HEK293 (cell line): Measurements from ENCODE around the gene CDC42BPA.
A peak's percentile ranks its signal among the peaks of the same experiment; 100 is the strongest.

Experiments
- CTCF ChIA-PET: fragments of 350-600 bp; formaldehyde crosslinking; extraction: SDS; loops from one replicate; lab custom pipeline; 2021; ENCODE audit warnings: antibody characterized with exemption; lab: Yijun Ruan, JAX
- POLR2A ChIA-PET: fragments of 300-600 bp; formaldehyde crosslinking; extraction: SDS; loops from one replicate; lab custom pipeline; 2020; ENCODE audit warnings: antibody characterized with exemption, inconsistent platforms; lab: Yijun Ruan, JAX
- H3K27ac ChIP-seq: fragments of 200-500 bp; sonication (Bioruptor generic); 2 replicates; pipeline ENCODE4 v1.5.1; 2014; ENCODE audit warnings: low read depth, low read length, control low read depth, inconsistent platforms; ENCODE audit errors: extremely low read depth
- H3K36me3 ChIP-seq, 2 experiments: fragments of 200-500 bp in 1 of 2; sonication (Bioruptor generic) in 1 of 2; 1 replicate in 1 of 2; 2 replicates in 1 of 2; pipeline ENCODE4 v1.5.1; 2014 to 2017; ENCODE audit warnings: inconsistent platforms in 2 of 2, low read length in 2 of 2; ENCODE audit not compliant: control insufficient read depth in 2 of 2, insufficient read depth in 1 of 2
- H3K4me1 ChIP-seq: fragments of 200-500 bp; sonication (Bioruptor generic); 2 replicates; pipeline ENCODE4 v1.5.1; 2014; ENCODE audit warnings: mild to moderate bottlenecking, low read length, inconsistent platforms; ENCODE audit not compliant: control insufficient read depth, insufficient read depth
- H3K4me3 ChIP-seq: 2 replicates; pipeline ENCODE4 v1.5.1; 2011; ENCODE audit warnings: low read depth, mild to moderate bottlenecking, control low read depth, low read length, moderate library complexity
- H3K9me3 ChIP-seq: fragments of 200-500 bp; sonication (Bioruptor generic); 2 replicates; pipeline ENCODE4 v1.5.1; 2014; ENCODE audit warnings: low read depth, low read length, inconsistent platforms; ENCODE audit not compliant: control insufficient read depth, insufficient read depth
- BCL6B ChIP-seq: fragments of 450-650 bp; formaldehyde crosslinking; IDR thresholded peaks from 2 replicates; pipeline ENCODE4 v1.5.1; 2017; ENCODE audit warnings: missing biosample characterization, missing genetic modification characterization
- FEZF1 ChIP-seq: fragments of 450-650 bp; formaldehyde crosslinking; IDR thresholded peaks from 2 replicates; pipeline ENCODE4 v1.5.1; 2016; ENCODE audit warnings: missing biosample characterization, missing genetic modification characterization
- GLI4 ChIP-seq: fragments of 450-650 bp; formaldehyde crosslinking; IDR thresholded peaks from 2 replicates; pipeline ENCODE4 v1.5.1; 2016; ENCODE audit warnings: missing biosample characterization, missing genetic modification characterization
- KLF1 ChIP-seq: fragments of 450-650 bp; formaldehyde crosslinking; IDR thresholded peaks from 2 replicates; pipeline ENCODE4 v1.5.1; 2016; ENCODE audit warnings: missing biosample characterization, missing genetic modification characterization
- KLF8 ChIP-seq: fragments of 450-650 bp; formaldehyde crosslinking; IDR thresholded peaks from 2 replicates; pipeline ENCODE4 v1.5.1; 2016; ENCODE audit warnings: missing biosample characterization, missing genetic modification characterization
- PRDM6 ChIP-seq: fragments of 450-650 bp; formaldehyde crosslinking; IDR thresholded peaks from 2 replicates; pipeline ENCODE4 v1.5.1; 2017; ENCODE audit warnings: missing biosample characterization, missing genetic modification characterization
- SCRT1 ChIP-seq: fragments of 450-650 bp; formaldehyde crosslinking; IDR thresholded peaks from 2 replicates; pipeline ENCODE4 v1.5.1; 2016; ENCODE audit warnings: missing biosample characterization, missing genetic modification characterization, borderline replicate concordance
- SCRT2 ChIP-seq: fragments of 450-650 bp; formaldehyde crosslinking; IDR thresholded peaks from 2 replicates; pipeline ENCODE4 v1.5.1; 2016; ENCODE audit warnings: missing biosample characterization, missing genetic modification characterization
- ZNF23 ChIP-seq: fragments of 450-650 bp; formaldehyde crosslinking; IDR thresholded peaks from 2 replicates; pipeline ENCODE4 v1.5.1; 2016; ENCODE audit warnings: missing biosample characterization, missing genetic modification characterization, borderline replicate concordance
- ZNF239 ChIP-seq: fragments of 450-650 bp; formaldehyde crosslinking; IDR thresholded peaks from 2 replicates; pipeline ENCODE4 v1.5.1; 2016; ENCODE audit warnings: missing biosample characterization, missing genetic modification characterization
- ZNF274 ChIP-seq, 2 experiments: fragments of 200-500 bp in 1 of 2; fragments of 450-650 bp in 1 of 2; sonication (Bioruptor generic) in 1 of 2; formaldehyde crosslinking in 1 of 2; IDR thresholded peaks; 2 replicates each; pipeline versions ENCODE4 v1.5.1 to v1.6.1; 2014 to 2016; ENCODE audit warnings: borderline replicate concordance in 1 of 2, inconsistent platforms in 1 of 2, low read length in 1 of 2, missing biosample characterization in 1 of 2, missing genetic modification characterization in 1 of 2
- ZNF302 ChIP-seq: fragments of 450-650 bp; formaldehyde crosslinking; IDR thresholded peaks from 2 replicates; pipeline ENCODE4 v1.5.1; 2016; ENCODE audit warnings: missing biosample characterization, missing genetic modification characterization, low read depth
- ZNF449 ChIP-seq: fragments of 450-650 bp; formaldehyde crosslinking; IDR thresholded peaks from 2 replicates; pipeline ENCODE4 v1.5.1; 2017; ENCODE audit warnings: missing biosample characterization, mild to moderate bottlenecking, missing genetic modification characterization, moderate library complexity
- ZNF473 ChIP-seq: fragments of 450-650 bp; formaldehyde crosslinking; IDR thresholded peaks from 2 replicates; pipeline ENCODE4 v1.5.1; 2017; ENCODE audit warnings: missing biosample characterization, missing genetic modification characterization
- ZNF701 ChIP-seq: fragments of 450-650 bp; formaldehyde crosslinking; IDR thresholded peaks from 2 replicates; pipeline ENCODE4 v1.5.1; 2016; ENCODE audit warnings: missing biosample characterization, missing genetic modification characterization
- ZNF830 ChIP-seq: fragments of 450-650 bp; IDR thresholded peaks from 2 replicates; pipeline ENCODE4 v1.5.0; 2018; ENCODE audit warnings: missing biosample characterization, missing genetic modification characterization, low read depth, mild to moderate bottlenecking, moderate library complexity
- ZNF837 ChIP-seq: fragments of 450-650 bp; formaldehyde crosslinking; IDR thresholded peaks from 2 replicates; pipeline ENCODE4 v1.5.1; 2016; ENCODE audit warnings: missing biosample characterization, missing genetic modification characterization
- ZSCAN18 ChIP-seq: fragments of 450-650 bp; formaldehyde crosslinking; IDR thresholded peaks from 2 replicates; pipeline ENCODE4 v1.5.1; 2016; ENCODE audit warnings: missing biosample characterization, missing genetic modification characterization
- TF ChIP-seq, protein P1 (sequence below): fragments of 450-650 bp; formaldehyde crosslinking; IDR thresholded peaks from 2 replicates; pipeline ENCODE4 v1.5.1; 2016; ENCODE audit warnings: missing biosample characterization, missing genetic modification characterization
- TF ChIP-seq, protein P2 (sequence below): fragments of 450-650 bp; formaldehyde crosslinking; IDR thresholded peaks from 2 replicates; pipeline ENCODE4 v1.5.1; 2016; ENCODE audit warnings: missing biosample characterization, missing genetic modification characterization

Gene CDC42BPA

DNA sequence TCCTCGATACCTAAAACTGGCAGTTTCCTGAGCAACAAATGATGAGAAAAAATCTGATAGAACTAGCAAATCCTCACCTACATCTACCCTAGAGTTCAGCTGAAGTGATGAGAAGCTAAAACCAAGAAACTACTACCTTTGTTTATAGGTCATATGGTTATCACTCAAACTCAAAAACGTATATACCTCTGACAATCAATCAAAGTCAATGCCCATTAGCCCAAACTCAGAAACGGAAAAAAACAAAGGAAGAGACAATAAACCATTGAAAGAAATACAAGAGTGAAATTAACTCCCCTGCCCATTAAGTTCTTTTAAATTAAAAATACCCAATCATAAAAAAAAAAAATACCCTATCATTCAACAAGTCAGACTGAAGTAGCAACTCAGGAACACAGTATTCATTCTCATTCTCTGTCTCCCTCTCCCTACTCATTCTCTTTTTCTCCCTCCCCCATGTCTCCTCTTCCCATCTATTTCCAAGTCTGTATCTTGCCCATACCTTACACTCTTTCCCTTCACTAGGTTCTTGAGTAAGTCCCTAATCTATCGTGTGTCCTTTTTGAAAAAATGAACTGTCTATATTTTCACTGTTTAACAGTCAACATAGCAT, 6.8 kb downstream of the CDC42BPA start:
- H3K27ac ChIP-seq = no peak overlapping the region
- POLR2A ChIA-PET = interaction anchor here (0.9 kb wide), 1 partner anchor 13 kb away, joined by 3 read pairs; no protein-coding TSS in a partner anchor
- H3K4me3 ChIP-seq = no peak overlapping the region
- H3K9me3 ChIP-seq = no peaks in the 10 kb centered on the region
- no peaks in the 10 kb centered on the region for H3K36me3 ChIP-seq
- TF ChIP-seq ZNF274 (IDR thresholded peaks at IDR 0.05; ENCODE audit: low read length) = no peak
- no peak for TF ChIP-seq ZNF274 (tag by site-specific recombination; IDR thresholded peaks at IDR 0.05; ENCODE audit: borderline replicate concordance)
- no peak for TF ChIP-seq KLF1 (tag by site-specific recombination)
- TF ChIP-seq SCRT1 = peak; percentile 86
- TF ChIP-seq SCRT2 (tag by site-specific recombination) = peak; percentile 78
- peak; percentile 67 for TF ChIP-seq PRDM6
- no peak for TF ChIP-seq KLF8 (tag by site-specific recombination)
- no peak for TF ChIP-seq ZNF23
- TF ChIP-seq, all 188 proteins: peak for 3
- CTCF ChIA-PET = interaction anchor here (0.7 to 1.6 kb wide), 3 partner anchors 10 to 52 kb away, joined by 3 to 4 read pairs (median 3); no protein-coding TSS in a partner anchor
- H3K4me1 ChIP-seq = peaks cover 11% of the 10 kb centered on the region

DNA sequence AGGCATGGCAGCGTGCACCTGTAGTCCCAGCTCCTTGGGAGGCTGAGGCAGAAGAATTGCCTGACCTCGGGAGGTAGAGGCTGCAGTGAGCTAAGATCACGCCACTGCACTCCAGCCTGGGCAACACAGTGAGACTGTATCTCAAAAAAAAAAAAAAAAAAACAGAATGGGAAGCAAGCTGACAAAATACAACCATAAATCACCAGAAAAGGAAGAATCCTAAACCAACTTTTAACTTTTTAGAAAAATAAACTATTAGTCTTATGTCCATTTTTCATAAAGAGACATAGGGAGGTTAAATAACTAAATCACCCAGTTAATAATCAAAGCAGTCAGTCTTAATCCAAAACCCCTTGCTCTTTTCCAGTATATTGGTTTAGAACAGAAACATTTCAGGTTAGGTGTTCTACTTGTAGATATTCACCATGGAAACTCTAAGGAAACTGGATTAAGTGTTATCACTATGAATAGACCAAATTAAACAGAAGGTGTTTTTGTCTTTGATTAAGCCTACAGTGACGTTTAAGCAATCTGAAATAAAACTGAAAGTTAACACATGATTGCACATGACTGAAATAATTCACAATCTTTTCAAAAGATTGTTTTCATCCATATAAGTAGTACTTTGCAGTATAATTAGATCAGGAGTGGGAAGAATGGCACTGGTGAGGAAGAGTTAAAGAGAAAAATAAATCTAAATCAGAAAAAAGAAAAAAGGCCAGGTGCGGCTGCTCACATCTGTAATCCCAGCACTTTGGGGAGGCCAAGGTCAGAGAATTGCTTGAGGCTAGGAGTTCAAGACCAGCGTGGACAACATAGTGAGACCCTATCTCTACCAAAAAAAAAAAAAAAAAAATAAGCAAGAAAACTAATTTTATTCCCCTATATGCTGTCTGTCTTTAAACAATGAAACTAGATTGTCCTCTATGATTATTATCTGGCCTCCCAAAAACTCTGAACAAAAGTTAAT, 9.6 kb downstream of the CDC42BPA start:
- H3K36me3 ChIP-seq = no peaks in the 10 kb centered on the region; a peak in 1 of 3 replicates
- POLR2A ChIA-PET = no interaction called here
- peaks cover 15% of the 10 kb centered on the region for H3K4me1 ChIP-seq
- H3K4me3 ChIP-seq = no peak overlapping the region
- no peak overlapping the region for H3K27ac ChIP-seq
- CTCF ChIA-PET = interaction anchor here (1.9 kb wide), 1 partner anchor 10 kb away, joined by 8 read pairs; no protein-coding TSS in a partner anchor
- no peaks in the 10 kb centered on the region for H3K9me3 ChIP-seq
- TF ChIP-seq, protein P1, sequence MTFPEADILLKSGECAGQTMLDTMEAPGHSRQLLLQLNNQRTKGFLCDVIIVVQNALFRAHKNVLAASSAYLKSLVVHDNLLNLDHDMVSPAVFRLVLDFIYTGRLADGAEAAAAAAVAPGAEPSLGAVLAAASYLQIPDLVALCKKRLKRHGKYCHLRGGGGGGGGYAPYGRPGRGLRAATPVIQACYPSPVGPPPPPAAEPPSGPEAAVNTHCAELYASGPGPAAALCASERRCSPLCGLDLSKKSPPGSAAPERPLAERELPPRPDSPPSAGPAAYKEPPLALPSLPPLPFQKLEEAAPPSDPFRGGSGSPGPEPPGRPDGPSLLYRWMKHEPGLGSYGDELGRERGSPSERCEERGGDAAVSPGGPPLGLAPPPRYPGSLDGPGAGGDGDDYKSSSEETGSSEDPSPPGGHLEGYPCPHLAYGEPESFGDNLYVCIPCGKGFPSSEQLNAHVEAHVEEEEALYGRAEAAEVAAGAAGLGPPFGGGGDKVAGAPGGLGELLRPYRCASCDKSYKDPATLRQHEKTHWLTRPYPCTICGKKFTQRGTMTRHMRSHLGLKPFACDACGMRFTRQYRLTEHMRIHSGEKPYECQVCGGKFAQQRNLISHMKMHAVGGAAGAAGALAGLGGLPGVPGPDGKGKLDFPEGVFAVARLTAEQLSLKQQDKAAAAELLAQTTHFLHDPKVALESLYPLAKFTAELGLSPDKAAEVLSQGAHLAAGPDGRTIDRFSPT (tag by site-specific recombination) = no peak
- TF ChIP-seq ZNF837 (tag by site-specific recombination) = no peak
- TF ChIP-seq FEZF1 = peak; percentile 25
- TF ChIP-seq ZNF239 (tag by site-specific recombination) = no peak
- TF ChIP-seq ZSCAN18 = no peak
- no peak for TF ChIP-seq ZNF473 (tag by site-specific recombination)
- TF ChIP-seq PRDM6 = peak; percentile 76
- TF ChIP-seq BCL6B = no peak
- TF ChIP-seq ZNF302 (tag by site-specific recombination) = no peak
- no peak; the same call in 1 of the 2 replicates for TF ChIP-seq GLI4
- TF ChIP-seq ZNF449 (tag by site-specific recombination) = no peak
- no peak for TF ChIP-seq ZNF701
- TF ChIP-seq ZNF830 (tag by site-specific recombination) = no peak
- TF ChIP-seq, protein P2, sequence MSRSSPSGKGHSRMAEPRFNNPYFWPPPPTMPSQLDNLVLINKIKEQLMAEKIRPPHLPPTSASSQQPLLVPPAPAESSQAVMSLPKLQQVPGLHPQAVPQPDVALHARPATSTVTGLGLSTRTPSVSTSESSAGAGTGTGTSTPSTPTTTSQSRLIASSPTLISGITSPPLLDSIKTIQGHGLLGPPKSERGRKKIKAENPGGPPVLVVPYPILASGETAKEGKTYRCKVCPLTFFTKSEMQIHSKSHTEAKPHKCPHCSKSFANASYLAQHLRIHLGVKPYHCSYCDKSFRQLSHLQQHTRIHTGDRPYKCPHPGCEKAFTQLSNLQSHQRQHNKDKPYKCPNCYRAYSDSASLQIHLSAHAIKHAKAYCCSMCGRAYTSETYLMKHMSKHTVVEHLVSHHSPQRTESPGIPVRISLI (tag by site-specific recombination) = peak; percentile 64
